CD4-positive, alpha-beta T cell treated with Interleukin-15 for 4 hours (primary cell): ENCODE results near the gene ADAM8.
"Not testable (repeated sequence)": the region's sequence is repeated elsewhere in the genome, so short reads cannot be mapped to it uniquely, and the experiment has no call there.

Source experiments
- DNase-seq: peaks from one replicate; pipeline ENCODE4 v3.0.0-alpha.2; 2020; ENCODE audit warnings: low spot score

ADAM8 gene

DNA sequence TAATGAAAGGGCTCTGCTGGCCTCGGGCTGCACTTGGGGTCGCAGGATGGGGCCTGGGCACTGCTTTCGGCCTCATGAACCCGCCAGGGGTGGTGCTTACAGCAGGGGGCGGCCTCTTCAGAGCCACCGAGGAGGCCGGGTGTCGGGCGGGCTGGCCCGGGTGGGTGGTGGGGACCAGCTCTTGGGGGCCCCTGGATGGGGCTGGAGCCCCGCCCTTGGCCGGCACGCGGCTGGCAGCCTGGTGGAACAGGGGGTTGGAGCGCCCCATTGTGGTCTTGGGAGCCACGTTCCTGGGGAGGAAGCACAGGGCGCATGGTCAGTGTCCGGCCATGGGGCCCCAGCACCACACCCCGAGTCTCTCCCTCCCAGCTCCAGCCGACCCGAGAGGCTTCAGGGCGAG lies 8.8 kb downstream of the ADAM8 start:
- DNase-seq = no peak

DNA sequence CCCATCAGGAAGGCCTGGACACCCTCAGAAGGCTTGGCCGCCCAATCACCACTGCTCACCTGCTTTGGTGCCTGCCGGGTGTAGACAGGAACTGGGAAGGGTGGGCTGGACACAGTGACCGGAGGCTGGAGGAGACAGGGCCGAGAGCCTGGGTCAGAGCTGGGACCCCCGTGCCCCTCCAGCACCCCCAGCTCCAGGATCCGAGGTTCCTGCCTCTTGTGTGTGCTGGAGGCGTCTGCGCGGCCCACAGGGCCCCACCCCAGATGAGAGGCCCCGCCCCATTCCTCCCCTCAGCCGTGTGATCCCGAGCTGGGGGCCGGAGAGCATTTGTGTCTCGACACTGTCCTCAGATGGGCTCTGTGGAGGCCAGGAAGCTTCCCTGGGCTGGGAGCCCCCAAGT lies 9.4 kb downstream of the ADAM8 start:
- no peak for DNase-seq

DNA sequence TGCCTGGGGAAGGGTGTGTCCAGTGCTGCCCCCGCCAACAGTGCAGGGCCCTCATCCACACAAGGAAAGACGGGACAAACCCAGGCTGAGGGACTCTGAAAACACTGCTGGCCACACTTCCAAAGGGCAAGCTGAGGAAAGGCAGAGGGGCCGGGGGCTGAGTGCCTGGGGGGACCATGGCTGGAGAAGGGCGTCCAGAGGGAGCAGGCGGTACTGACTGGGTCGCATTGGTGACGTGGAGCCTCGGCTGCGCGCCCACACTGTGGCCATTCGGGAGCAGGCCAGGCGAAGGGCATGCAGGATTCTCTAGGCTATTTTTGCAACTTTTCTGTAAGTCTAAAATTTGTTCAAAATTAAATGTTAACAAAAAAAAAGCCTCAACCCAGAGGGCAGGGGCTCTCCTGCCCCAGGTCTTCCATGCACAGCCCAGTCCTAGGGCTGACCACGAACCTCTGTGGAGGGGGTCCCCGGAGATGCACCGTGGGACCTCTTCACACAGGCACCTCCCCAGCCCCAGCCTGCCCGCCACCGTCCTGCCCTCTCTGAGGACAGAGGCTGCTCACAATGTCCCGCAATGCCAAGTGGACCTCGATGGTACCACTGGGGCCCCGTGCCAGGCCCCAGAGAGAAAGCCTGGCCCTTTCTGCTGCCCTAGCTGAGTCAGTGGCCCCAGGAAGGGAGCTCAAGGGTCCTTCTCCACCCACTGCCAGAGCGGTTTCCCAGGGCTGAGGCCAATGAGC lies 10.4 kb downstream of the ADAM8 start:
- no peak for DNase-seq

DNA sequence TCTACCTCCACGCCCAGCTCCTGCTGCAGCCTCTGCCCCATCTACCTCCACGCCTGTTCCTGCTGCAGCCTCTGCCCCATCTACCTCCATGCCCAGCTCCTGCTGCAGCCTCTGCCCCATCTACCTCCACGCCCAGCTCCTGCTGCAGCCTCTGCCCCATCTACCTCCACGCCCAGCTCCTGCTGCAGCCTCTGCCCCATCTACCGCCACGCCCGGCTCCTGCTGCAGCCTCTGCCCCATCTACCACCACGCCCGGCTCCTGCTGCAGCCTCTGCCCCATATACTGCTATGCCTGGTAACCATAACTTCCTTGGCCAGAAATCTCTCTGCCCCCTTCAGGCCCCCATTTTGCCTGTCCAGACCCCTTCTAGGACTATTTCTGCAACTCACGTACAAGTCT lies 11.6 kb downstream of the ADAM8 start:
- not testable (repeated sequence) for DNase-seq

- DNase-seq = peak; percentile 66
Measured at GRCh38 chr10:133264461-133264860, 12.2 kb downstream of the ADAM8 start.

GRCh38 chr10:133263674-133264073 lies 13.0 kb downstream of the ADAM8 start:
- DNase-seq = no peak

- DNase-seq = no peak
Measured at GRCh38 chr10:133262696-133263095, 14.0 kb downstream of the ADAM8 start.

DNA sequence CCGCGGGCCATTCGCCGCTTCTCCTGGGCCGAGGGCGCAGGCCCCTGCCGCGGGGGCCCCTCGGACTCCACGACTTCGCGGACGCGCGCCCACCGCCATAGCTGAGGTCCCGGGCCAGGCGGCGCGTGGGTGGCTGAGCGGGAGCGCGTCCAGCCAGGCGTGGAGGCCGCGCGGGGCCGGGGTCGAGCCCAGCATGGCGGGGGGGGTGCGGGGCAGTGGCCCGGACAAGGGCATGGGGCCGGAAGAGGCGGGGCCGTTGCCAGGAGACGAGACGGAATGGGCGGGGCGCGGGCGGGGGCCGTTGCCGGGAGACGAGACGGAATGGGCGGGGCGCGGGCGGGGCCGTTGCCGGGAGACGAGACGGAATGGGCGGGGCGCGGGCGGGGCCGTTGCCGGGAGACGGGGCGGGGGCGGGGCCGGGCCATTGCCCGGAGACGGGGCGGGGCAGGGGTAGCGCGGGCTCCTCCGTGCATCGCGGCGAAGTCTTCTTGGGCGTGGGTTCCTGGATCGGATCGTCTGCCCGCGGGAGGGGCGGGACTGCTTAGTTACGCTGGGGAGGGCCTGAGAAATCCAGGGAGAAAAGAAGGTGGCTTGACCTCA lies 14.8 kb downstream of the ADAM8 start:
- peak; percentile 86 for DNase-seq

- DNase-seq = peak; percentile 63
Measured at GRCh38 chr10:133260895-133261725, 15.6 kb downstream of the ADAM8 start.

DNA sequence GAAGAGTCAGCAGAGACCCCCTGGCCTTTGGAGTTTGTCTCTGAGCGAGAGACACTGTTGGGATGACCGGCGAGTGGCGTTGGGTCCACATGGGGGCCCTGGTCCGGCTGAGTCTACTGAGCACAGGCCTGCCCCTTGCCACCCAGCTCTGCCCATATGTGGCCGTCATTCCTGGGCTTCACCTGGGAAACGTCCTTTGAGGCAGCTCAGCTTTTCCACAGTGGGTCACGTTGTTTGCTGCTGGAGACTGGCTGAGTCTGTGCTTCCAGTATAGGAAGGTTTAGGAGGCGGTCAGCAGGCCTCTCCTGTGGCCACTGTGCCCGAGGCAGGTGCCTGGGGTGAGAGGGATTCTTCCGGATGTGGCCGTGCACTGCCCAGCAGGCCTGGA lies 17.1 kb downstream of the ADAM8 start:
- no peak for DNase-seq

- peak; percentile 94 for DNase-seq
Measured at GRCh38 chr10:133258818-133259601, 17.7 kb downstream of the ADAM8 start.

- DNase-seq = peak; percentile 29
Measured at GRCh38 chr10:133258066-133258817, 18.4 kb downstream of the ADAM8 start.

DNA sequence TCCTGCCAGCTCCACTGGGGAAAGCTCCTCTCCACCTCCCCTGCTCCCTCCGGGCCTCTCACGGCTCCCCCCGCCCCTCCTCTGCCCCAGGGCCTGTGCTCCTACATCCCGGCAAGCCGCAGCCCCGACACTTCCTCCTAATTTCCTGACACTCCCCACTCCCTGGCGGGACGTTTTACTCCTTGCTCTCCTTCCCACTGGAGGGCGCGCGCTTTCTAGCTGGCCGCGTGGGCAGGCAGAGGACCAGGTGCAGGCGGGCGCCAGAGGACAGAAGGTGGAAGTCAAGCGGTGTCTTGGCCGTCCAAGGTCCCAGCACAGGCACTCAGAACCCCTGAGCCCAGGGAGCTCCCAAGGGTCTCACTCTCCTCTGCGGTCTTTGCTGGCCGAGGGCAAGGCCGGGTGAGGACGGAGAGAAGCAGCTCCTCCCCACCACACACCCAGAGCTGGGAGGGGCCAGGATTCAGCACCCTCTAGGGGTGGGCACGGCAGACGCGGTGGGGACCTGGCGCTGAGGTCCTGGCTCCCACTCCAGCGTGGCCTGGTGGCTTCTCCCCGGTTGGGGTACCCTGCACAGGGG lies 19.1 kb downstream of the ADAM8 start:
- peak; percentile 21 for DNase-seq

DNA sequence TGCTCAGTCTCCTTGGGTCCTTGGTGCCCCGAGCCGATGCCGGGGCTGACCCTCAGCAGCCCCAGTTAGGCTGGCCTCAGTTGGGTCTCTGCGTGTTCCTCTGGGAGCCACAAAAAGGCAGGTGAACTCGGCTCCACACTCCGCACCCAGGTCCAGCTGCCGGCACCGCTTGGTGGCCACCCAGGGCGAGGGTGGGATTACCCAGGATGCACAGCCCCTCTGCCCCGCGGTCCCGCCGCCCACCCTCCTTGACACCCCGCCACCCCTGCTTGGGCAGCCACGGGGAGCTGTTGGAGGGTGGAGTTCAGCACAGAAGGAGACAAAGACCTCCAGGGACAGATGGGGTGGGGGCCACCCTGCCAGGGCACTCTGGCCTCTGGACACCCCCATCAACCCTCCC lies 21.3 kb downstream of the ADAM8 start:
- no peak for DNase-seq

DNA sequence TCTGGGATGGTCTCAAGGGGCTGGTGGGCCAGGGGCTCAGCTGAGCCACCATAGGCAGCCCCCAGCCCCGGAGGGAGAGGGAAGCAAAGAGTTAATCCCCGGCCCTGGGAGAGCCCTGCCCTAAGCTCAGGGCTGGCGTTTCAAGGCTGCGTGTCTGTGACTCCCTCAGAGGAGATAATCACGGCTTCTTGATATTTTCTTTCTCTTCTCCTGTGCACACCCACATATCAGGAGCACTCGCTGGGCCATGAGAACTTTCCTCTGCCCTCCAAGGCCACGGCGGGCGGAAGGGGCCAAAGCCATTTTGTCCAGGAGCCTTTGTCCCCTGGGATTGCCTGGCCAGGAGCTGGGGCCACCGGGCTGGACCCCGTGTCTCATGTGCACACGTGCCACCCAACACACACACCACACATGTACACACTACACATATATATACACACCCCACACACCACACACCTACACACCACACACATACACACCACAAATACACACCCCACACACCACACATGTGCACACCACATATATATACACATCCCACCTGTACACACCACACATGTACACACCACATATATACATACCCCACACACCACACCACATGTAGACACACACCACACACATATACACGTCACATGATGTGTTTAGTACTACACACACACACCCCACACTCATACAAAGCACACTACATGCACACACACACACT lies 22.1 kb downstream of the ADAM8 start:
- no peak for DNase-seq

DNA sequence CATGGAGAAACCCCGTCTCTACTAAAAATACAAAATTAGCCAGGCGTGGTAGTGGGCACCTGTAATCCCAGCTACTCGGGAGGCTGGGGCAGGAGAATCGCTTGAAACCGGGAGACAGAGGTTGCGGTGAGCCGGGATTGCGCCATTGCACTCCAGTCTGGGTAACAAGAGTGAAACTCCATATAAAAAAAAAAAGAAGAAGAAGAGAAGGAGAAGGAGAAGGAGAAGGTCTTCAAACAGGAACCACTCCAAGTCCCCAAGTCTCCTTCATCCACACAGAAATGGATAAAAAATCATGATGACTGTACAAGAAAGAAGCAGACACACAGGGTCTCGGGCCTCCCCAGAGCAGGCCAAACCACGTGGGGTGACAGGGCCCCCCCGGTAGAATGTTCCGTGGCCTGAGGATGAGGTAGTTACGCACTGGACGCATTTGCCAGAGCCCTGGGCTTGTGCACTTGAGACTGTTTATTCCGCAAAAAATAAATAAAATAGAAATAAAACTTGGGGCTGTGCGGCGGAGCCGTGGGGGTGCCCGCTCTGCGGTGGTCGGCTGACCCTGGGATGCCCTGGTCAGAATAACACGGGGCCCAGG lies 23.2 kb downstream of the ADAM8 start:
- no peak for DNase-seq

GRCh38 chr10:133252223-133252552 lies 24.5 kb downstream of the ADAM8 start:
- DNase-seq = no peak

DNA sequence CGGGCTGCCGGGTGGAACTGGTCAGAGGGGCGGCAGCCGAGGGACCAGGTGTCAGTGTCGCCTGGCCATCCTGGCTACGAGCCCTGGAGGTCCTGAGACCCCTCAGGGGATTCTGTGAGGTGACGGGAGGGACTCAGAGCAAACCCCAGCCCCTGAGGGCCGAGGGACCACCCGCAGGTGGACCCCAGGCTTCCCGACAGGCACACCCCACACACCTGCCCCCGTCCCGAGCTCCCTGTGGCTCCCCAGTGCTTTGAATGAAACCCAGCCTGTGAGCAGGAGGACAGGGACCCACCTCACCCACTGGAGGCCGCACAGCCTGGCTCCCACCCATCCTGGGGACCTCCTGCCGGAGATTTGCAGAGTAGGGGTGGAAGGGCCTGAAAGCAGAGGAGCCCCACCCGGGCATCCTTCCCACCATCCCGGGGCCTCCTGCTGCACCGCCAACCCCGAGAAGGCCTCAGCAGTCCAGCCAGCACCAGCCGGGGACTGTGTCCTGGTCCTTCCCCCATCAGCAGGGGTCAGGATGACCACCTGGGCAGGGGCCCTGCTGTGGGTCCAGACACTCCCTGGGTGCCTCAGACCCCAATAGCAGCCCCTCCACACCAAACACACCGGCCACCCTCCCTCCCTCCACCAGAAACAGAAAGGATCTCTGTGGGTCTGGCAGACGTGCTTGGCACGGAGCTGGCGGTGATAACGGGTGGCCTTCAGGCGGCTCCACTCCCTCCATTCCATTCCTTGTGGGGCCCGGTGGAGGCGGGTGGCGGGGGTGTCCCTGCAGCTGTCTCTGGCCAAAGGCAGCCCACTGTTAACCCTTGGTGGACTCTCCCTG lies 25.1 kb downstream of the ADAM8 start:
- DNase-seq = no peak
